Breast epithelium (tissue), 3 donors: ENCODE measurements around the gene TMEM106A.

Experiments used
- POLR2A ChIP-seq: fragments of 450-650 bp; IDR thresholded peaks from one replicate; pipeline ENCODE4 v1.6.1; 2016; ENCODE audit warnings: antibody characterized with exemption, mild to moderate bottlenecking, moderate library complexity
- POLR2AphosphoS5 ChIP-seq, 3 donors: sonication (generic); formaldehyde crosslinking; IDR thresholded peaks; one replicate each; pipeline ENCODE4 v1.6.1; 2017; ENCODE audit warnings: antibody characterized with exemption in 3 of 3

DNA sequence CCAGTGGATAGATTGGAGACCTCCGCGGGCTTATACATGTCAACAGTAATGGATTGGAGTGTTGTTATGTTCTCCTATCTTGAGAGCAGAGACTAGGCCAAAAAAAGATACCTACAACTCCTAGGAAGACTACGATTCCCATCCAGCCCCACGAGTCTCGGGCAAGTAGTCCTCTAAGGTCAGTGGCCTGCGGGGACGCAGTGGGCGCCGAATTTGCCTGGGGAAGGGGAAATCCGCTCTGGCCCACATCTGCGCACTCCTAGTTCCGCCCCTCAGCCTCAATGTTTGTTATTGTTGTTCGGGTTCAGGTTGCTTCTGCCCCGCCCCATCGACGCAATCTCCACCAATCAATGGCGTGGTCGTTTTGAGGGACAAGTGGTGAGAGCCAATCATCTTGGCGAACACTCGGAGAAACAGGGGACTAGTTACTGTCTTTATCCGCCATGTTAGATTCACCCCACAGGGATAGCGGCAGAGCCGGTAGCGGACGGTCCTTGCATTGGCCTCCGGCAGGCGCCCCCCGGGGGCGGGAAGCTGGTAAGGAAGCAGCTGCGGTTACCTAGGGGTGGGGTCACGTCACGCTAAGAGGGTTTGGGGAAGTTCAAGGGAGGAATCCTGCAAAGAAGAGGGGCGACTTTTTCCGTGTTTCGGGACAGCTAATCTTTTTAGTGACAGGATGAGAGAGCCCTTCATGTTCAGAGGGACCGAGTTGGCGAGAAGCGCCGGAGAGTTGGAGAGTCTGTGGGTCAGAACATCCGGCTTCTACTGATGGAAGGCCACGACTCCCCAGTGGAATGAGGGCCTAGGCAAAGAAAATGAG, 40.7 kb upstream of the TMEM106A start, which contains the start of gene NBR1:
- TF ChIP-seq POLR2A (peak; percentile 80), POLR2AphosphoS5 (IDR thresholded peaks at IDR 0.05) (peak; percentile 74 to 91 (median 76))
